Measurements from ENCODE around the gene ACTN4.

Gene ACTN4

DNA sequence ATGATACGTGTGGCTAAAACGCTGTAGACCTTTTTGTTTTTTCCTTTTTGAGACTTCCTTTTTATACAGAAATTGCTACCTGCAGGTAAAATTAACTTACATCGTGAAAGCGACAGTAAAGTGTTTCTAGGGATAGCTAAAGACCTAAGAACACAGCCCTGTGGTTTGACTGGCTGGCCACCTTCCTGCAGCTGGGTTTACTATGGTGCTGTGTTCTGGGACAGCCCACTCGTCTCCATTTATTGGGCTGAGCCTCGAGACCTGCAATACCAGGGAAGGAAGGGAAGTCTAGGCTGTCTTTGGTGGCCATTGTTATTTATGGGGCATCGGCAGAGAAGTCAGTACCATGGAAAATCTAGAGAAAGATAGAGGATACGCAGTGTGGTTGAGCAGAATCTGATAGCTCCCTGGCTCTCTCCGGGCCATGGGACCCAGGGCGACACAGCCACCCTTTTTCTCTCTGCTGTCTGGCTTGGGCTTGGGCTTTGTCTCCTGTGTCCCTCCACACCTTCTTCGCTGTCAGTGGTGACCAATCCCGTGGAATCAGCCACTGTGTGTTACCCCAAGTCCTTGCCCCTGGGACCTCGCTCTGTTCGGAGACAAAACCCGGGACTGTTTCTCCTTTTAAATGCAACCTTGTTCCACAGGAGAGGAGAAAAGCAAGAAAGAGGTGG, 30.9 kb downstream of the ACTN4 start:
- DNase-seq (ENCODE audit: low read depth, low spot score) = no peak

DNA sequence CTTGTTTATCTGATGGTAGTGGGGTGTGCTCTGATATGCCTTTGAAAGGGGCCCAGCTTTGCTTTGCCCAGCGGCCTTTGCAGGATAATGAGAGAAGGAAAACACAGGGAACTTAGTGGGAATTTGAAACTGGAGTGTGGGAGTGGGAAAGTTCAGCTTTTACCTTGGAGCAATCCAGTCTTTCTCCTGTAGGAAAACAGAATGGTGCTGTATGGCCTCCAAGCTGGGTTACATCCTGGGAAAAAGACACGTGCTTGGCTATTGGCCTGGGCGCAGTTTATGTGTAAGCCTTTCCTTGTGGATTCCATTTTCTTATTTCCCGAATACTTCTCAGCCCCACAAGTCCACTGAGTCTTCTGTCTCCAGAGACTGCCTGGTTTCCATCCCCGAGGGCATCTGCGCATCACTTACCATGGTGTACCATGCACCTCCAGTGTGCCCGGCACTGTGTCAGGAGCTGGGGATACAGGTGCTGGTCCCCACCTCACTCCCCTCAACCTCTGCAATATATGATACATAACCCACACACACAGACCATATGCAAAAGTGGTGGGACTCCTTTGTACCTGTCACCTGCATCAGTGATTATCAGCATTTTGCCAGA, 31.5 kb downstream of the ACTN4 start:
- no peak for DNase-seq (ENCODE audit: low read depth, low spot score)

DNA sequence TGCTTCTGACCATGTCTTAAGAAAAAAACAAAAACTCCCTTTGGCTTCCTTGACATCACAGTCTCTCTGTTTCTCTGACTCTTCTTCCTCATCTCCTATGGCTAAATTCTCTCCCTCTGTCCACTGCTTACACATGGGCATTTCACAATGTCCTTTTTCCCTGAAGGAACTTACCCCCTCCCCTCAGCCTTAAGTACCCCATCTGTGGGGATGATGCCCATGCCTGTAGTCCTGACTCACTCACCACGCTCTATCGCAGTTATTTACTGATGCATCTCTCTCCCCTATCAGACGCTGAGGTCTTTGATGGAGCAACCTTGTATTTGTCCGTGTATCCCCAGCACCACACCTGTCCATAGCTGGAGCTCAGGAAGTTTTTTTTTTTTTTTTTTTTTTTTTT, 32.4 kb downstream of the ACTN4 start:
- no peak for DNase-seq (ENCODE audit: low read depth, low spot score)

DNA sequence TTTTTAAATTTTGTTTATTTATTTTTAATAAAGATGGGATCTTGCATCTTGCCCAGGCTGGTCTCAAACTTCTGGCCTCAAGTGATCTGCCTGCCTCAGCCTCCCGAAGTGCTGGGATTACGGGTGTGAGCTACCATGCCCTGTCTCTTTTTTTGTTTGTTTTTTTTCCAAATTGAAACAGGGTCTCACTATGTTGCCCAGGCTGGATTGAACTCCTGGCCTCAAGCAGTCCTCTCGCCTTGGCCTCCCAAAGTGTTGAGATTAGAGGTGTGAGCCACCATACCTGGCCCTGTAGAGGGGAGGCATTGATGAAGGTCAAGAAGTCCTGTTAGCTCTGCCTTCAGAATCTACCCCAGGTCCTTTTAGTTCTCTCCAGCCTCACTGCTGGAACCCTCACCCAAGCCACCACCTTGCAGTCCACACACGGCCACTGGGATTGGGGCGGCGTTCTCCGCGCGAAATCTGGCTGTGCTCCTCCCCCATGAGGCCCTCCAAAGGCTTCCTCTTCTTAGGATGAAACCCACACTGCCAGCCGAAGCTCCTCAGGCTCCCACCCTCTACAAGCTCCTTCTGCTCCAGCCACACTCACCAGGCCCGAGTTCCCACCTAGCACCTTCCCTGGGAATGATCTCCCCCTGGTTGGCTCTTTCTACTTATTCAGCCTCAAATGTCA, 34.9 kb downstream of the ACTN4 start:
- no peak for DNase-seq (ENCODE audit: low read depth, low spot score)

DNA sequence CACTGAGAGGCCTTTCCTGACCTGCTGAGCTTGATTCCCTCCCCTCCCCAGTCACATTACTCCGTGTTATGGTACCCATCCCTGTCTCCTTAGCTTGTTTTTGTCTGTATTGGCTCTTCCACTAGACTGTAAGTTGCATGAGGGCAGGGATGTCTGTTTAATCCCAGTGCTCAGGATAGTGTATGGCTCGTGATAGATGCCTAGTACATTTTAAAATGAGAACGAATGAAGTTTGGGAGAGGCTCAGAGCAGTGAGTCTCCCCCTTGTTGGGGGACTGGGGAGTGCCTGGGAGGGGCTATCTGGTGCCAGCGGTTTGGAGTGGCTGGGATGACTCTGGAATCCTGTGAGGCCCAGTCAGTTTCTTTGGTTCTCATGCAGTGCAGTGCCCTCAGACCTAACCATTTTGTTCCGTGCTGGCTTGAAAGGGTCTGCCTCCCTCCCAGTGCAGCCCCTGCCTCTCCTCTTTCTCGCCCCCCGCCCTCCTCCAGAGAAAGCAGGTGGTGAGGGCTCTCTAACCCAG, 35.5 kb downstream of the ACTN4 start:
- no peak for DNase-seq (ENCODE audit: low read depth, low spot score)

DNA sequence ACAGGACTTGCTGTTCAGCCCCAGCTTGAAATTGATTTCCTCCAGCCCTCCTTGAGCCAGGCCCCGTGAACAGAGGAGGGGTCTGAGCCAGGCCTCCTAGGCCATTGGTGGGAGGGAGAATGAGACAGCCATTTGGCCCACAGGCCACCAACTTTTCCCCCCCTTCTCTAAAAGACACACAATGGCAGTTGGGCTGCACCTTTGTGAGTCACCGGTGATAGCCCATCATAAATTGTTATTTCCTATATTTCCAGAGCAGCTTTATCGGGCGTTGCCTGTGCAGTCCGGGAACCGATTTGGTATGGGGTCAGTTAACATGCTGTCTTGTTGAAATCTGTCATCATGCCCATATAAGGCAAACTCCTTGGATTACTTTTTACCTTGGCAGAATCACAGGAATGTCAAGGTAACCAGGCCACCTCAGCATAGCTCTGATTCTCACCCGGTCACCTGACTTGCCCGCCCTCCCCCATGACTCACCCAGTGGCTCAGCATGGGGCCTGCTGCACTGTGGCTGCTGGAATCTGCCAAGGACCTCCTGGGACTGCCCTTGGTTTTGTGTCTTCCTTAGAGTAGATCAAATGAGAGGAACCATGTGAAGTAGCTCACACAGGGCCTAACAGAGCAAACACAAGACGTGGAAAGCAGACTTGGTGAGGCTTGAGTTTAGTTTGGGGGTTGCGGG, 36.1 kb downstream of the ACTN4 start:
- DNase-seq (ENCODE audit: low read depth, low spot score) = peak; percentile 20

DNA sequence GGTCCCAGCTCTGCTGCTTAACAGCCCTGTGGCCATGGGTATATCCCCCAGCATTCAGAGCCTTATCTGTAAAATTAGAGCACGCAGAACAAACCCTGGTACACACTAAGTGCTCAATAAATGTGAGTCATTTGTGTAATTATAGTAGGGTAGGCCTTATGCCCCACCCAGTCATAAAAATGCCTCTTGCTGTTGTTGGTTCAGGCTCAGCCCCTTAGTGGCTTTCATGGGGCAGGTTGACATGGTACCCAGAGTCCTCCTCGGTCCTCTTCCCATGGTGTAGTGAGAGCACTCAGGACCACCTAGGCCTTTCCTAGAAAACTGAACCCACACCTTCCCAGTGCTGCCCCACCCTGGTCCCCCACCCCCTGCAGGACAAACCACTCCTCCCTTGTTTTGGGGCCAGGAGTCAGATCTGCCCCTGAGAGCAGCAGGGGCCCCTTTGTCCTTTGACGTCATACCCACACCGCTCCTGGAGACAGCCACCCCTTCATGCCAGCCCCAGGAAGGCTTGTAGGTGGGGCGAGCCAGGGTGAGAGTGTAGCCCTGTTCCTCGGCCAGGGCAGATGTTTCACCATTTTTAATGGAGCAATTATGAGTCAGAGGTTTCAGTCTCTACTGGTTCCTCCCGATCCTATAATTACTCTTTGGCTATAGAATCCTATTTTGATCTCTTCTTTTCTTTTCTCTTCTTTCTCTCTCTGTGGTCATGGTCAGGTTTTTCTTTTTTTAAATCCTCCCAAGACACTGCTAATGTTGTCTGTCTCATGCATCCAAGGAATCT, 36.8 kb downstream of the ACTN4 start:
- DNase-seq (ENCODE audit: low read depth, low spot score) = peak; percentile 19

DNA sequence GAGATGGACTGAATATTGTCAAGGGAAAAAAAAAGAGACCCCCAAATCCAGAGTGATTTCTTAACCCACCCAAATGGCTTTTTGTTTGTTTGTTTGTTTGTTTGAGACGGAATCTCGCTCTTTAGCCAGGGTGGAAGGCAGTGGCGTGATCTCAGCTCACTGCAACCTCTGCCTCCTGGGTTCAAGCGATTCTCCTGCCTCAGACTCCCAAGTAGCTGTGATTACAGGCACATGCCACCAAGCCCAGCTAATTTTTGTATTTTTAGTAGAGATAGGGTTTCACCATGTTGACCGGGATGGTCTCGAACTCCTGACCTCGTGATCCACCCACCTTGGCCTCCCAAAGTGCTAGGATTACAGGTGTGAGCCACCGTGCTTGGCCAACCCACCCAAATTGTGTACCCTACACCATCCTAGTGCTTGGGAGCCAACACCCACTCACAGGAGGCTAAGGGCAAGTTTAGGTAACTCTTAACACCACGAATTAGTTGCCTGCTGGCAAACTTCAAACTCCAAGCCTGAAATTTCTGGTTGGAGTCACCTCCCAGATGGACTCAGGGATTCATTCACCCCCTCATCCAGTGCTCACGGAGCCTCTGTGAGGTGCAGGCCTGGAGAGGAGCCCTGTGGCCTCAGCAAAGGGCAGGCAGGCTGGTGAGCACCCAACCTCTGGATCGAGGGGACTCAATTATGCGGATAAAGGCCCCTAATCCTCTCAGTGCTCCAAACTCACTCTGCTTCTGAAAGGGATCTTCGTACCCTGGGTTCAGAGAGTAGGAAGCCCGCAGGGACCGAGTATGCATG, 37.6 kb downstream of the ACTN4 start:
- no peak for DNase-seq (ENCODE audit: low read depth, low spot score)

DNA sequence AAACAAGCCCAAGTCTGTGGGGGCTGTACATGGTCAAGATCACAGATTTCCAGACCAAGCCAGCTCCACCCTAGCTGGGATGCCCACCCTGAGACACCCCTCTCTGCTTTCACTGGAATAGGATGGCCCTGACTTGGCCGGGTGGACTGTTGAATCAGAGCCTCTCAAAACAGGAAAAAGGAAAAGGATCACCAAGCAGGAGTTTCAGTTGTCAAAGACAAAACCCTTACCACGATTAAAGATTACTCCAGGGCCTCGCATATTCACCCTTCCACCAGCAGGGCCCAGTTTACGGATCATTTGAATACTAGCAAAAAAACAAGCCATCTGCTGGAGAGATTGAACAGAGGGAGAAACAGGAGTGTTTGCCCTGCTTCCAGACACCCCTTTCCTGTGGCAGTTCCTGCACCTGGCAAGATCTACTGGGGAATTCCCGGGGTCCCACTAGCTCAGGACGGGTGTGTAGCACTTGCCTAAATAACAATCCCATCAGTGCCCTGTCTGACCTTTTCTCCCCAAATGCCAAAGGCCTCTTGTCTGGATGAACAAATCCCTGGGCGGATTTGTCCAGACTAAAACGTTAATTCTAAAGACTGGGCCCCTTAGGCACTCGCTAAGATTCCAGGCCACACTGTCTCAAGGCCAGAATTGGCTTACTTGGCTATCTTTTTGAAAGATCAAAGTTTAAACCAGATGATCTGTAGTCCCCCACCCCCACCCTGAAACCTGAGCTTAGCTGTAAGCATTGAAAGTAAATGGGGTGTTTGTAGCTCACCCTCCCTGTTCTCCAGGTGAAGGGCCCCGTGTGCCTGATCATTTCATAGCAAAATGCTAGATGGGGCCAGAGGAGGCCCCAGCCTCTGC, 38.4 kb downstream of the ACTN4 start:
- no peak for DNase-seq (ENCODE audit: low read depth, low spot score)

DNA sequence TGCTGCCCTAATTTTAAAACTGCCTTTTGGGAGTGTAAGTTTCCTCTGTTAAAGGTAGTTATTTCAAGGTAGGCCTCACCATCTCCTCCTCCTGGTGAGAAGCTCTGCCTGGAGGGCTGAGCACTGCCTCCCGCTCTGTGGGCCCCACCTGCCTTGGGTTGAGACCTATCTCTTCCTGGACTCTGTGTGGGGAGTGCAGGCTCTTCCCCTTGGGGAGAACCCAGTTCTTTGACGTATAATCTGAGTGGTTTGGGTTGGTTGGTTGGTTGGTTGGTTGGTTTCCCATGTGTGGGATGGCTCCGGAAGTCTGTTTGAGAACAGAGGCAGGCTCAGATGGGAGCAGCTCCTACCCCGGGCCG, 39.1 kb downstream of the ACTN4 start:
- DNase-seq (ENCODE audit: low read depth, low spot score) = no peak

DNA sequence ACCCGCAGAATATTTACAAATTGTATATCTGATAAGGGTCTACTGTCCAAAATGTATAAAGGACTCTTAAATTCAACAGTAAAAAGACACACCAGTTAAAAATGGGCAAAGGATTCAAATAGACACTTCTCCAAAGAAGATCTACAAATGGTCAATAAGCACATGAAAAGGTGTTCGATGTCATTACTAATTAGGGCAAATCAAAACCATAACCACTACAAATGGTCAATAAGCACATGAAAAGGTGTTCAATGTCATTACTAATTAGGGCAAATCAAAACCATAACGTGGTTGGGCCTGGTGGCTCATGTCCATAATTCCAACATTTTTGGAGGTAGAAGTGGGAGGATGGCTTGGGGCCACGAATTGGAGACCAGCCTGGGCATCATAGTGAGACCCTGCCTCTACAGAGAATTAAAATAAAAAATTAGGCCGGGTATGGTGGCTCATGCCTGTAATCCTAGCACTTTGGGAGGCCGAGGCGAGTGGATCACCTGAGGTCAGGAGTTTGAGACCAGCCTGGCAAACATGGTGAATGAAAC, 40.5 kb downstream of the ACTN4 start:
- DNase-seq (ENCODE audit: low read depth, low spot score) = no peak

DNA sequence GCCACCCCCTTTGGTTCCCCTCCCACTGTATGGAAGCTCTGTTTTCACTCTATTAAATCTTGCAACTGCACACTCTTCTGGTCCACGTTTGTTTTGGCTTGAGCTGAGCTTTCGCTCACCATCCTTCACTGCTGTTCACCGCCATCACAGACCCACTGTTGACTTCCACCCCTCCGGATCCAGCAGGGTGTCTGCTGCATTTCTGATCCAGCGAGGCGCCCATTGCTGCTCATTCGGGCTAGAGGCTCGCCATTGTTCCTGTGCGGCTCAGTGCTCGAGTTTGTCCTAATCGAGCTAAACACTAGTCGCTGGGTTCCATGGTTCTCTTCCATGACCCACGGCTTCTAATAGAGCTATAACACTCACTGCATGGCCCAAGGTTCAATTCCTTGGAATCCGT, 42.7 kb downstream of the ACTN4 start:
- DNase-seq (ENCODE audit: low read depth, low spot score) = no peak

DNA sequence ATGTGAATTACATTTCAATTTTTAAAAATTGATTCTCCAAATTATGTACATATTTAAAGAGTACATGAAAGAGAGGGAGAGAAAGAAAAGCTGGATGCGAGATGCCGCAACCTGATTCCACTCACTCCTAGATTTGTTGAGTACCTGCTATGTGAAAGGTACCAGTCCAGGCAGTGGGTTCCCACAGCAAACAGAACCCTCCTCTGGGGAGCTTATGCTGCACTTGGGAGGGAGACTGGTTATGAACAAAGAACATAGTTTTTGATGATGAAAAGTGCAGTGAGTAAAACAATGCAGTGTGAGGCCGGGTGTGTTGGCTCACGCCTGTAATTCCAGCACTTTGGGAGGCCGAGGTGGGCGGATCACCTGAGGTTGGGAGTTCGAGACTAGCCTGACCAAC, 43.4 kb downstream of the ACTN4 start:
- DNase-seq (ENCODE audit: low read depth, low spot score) = no peak

DNA sequence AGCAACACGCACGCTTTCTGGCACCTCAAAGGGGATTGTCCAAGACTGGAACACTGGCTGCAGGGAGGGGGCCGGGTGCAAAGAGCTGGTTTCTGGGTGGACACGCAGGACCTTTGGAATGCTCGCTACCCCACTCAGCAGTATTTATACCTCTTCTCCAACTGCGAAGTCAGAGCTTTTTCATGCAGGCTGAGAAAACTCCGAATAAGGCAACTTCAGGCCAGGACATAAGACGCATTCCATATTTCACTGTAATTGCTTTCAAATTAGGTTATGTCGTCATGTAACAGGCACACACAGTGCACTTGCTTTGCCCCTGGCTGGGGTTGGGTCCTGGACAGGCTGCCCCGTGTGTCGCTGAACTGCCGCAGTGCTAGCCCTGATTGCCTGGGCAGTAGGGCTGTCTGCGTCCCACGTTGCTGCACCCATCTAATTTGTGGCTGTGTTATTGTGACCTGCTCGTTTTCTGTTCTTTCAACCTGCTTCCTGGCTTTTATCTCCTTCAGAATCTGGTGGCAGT, 44.5 kb downstream of the ACTN4 start:
- DNase-seq (ENCODE audit: low read depth, low spot score) = no peak

DNA sequence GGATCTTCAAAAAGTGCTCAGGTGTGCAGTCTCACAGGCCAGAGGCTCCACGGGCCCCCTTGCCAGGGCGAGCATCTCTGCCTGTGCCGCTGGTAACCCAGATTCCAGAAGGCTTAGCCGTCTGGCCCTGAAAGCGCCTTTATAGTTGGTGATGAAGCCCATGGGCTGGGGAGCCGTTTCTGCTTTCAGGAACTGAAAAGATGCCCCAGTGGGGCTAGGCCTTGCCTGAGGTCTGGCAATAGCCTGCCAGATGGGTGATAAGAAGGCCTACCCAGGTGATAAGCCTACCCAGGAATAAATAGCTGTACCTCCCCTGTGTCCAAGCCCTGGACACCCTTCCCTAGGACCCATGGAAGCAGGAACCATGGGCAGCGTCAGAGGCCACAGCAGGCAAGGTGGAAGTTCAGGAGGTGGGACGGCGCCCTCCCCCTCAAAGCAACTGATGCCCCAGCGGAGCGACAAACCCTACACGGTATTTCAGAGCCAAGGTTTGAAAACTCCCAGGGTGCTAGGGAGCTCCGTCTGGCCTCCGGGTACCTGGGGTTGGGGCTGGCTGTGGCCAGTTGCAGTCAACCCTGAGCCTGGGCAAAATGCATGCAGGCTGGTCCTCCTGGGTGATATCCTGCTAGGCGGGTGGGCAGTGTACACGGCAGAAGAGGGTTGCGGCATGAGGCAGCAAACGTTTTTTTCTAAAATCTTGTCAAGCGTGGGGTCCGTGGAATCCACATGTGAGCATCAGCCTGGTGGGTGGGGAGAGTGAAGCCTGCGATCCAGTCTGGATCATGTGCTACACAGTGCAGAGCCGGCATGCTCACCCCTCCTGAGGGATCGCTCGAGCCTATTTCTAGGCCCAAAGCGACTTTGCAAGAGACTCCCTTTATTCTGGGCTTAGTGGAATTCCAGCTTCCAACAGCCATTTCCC, 45.3 kb downstream of the ACTN4 start:
- no peak for DNase-seq (ENCODE audit: low read depth, low spot score)

DNA sequence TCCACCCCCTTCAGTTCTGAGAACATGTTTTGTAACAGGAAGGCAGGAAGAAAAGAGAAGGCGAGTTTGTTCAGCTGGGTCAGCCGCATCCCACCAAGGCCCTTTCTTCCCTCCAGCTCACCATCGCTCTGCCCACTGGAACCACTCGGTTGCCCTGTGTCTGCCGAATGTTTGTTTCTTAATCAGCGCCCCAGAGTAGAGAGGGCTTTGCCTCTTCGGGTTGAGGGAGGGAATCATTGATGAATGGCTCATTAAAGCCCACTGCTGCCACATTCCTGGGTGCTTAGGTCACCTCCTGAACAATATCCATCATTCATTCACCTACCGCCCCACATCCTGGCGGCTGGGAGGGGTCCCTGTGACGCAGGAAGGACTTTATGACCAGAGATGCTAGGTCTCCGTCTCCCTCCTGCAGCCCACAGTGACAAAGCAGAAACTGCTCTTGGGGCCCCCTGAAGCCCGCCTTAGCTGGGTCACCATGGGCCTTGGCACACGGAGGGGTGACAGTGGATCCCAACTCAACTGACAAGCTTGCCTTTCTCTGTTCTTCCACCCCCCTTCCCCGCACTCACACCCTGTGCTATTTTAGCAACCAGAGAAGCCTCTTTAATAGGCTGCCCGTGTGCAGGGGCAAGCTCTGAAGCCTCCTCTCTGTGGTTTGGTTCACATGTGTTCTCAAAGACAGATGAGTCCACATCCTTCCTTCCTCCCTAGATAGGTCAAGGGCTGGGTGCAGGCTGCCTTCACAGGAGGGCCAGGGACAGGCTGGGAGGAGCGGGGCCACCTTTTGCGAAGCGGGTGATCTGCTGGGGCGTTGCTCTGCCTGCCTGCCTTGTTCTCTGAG, 46.2 kb downstream of the ACTN4 start:
- DNase-seq (ENCODE audit: low read depth, low spot score) = peak; percentile 19

DNA sequence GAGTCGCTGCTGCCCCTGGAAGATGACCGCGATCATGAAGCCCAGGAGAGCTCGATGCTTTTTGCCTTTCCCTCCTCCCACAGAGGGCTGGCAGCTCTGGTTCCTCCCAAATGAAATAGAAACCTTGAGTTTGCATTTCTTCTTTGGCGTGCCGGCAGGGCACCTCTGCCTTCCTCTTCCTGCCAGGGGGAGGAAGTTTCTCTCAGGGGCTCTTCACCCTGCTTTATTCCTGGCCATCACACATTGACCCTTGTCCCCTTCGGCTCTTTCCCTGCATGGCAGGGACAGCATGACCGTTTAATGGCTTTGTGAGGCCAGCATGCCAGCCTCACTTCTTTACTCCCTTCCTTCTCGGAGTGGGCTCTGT, 47.9 kb downstream of the ACTN4 start:
- DNase-seq (ENCODE audit: low read depth, low spot score) = no peak
